ENCODE results near the gene HLA-B. TPM values are rescaled to one million over a fixed set of nuclear protein-coding genes. Genes with fewer than 3 reads are reported as not detected.

Gene HLA-B
- total RNA-seq, 4 donors from 2014 or later, result 570 to 933 (median 787) TPM

- no peak for DNase-seq (ENCODE audit: low spot score in 2 of 2)
- Histone ChIP-seq H3K4me1 (peaks cover 0 to 11% (median 0%) of the 10 kb centered on the region in 4 donors), H3K9me3 (no peaks in the 10 kb centered on the region), H3K36me3 (peaks cover 0 to 7% (median 6%) of the 10 kb centered on the region in 3 donors), H3K27me3 (peaks cover 0 to 11% of the 10 kb centered on the region in 2 donors), H3K4me3 (no peak overlapping the region), H3K27ac (no peak overlapping the region)
- no peak for TF ChIP-seq POLR2A (IDR thresholded peaks at IDR 0.05)
- TF ChIP-seq, protein P1, sequence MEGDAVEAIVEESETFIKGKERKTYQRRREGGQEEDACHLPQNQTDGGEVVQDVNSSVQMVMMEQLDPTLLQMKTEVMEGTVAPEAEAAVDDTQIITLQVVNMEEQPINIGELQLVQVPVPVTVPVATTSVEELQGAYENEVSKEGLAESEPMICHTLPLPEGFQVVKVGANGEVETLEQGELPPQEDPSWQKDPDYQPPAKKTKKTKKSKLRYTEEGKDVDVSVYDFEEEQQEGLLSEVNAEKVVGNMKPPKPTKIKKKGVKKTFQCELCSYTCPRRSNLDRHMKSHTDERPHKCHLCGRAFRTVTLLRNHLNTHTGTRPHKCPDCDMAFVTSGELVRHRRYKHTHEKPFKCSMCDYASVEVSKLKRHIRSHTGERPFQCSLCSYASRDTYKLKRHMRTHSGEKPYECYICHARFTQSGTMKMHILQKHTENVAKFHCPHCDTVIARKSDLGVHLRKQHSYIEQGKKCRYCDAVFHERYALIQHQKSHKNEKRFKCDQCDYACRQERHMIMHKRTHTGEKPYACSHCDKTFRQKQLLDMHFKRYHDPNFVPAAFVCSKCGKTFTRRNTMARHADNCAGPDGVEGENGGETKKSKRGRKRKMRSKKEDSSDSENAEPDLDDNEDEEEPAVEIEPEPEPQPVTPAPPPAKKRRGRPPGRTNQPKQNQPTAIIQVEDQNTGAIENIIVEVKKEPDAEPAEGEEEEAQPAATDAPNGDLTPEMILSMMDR (IDR thresholded peaks at IDR 0.05), result no peak
- TF ChIP-seq EP300 (IDR thresholded peaks at IDR 0.05), result no peak
- 49 to 64% methylated on average over 1 of the region's 1 CpG for WGBS, 2 donors
Measured at GRCh38 chr6:31359581-31359980, 2.6 kb upstream of the HLA-B start.

DNA sequence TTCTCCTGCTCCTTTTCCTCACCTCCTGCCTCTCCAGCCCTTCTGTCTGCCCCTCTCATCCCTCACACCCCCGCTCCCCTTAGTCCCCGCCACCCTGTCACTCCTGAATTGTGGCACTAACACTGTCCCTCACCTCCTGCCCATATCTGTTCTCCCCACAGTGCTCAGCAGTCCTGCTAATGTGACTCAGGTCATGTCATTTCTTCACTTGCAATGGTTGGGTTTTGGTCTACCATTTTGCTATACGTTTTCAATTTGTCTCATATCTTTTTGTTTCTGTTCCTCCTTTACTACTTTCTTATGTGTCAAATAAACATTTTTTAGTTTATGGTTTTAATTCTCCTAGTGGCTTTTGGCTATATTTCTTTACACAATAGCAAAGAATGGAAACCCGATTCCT is 1.3 kb upstream of the HLA-B start:
- TF ChIP-seq EP300 (IDR thresholded peaks at IDR 0.05) (no peak), POLR2A (IDR thresholded peaks at IDR 0.05) (no peak)
- TF ChIP-seq, protein P1 (IDR thresholded peaks at IDR 0.05), result no peak
- H3K27ac ChIP-seq, result peak overlapping the region in 1 of 4 donors; percentile 98
- H3K9me3 ChIP-seq, result no peaks in the 10 kb centered on the region
- peaks cover 0 to 15% (median 8%) of the 10 kb centered on the region in 3 donors for H3K36me3 ChIP-seq
- H3K27me3 ChIP-seq, result peaks cover 0 to 6% of the 10 kb centered on the region in 2 donors
- WGBS, 2 donors, result 58 to 64% methylated on average over 4 of the region's 4 CpGs
- H3K4me3 ChIP-seq, result no peak overlapping the region
- peaks cover 0 to 15% (median 0%) of the 10 kb centered on the region in 4 donors for H3K4me1 ChIP-seq
- no peak for DNase-seq (ENCODE audit: low spot score in 2 of 2)

DNA sequence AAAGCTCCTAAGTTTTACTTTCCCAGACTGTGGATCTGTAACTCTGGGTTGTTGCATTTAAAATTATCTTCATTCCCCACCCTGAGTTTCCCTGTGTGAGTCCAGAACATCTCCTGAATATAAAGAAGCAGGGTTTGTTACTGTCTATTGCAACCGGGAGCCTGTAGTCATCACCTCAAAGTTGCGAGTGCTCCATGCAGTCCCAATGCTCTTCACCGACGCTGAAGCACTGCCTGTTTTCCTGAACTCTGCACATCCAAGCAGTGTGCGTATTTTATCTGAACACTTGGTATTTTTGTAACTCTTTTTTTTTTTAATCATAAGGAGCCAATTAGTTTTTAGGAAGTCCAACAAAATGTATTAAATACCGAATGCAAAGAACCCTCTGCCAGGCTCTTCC is 907 bp upstream of the HLA-B start:
- Histone ChIP-seq H3K27ac (peak overlapping the region in 2 of 4 donors; percentile 91 to 98), H3K4me3 (peak overlapping the region in 1 of 4 donors; percentile 90)
- WGBS, 2 donors, result 28 to 29% methylated on average over 6 of the region's 6 CpGs

GRCh38 chr6:31356216-31356945 is 598 bp downstream of the HLA-B start:
- DNase-seq (ENCODE audit: low spot score in 2 of 2), result peak in 1 of 2 donors; percentile 24
- TF ChIP-seq POLR2A (IDR thresholded peaks at IDR 0.05) (no peak), EP300 (IDR thresholded peaks at IDR 0.05) (peak in 1 of 2 donors; percentile 19)
- TF ChIP-seq, protein P1 (IDR thresholded peaks at IDR 0.05), result no peak
- Histone ChIP-seq H3K9me3 (no peaks in the 10 kb centered on the region), H3K27ac (peak overlapping the region in 3 of 4 donors; percentile 87 to 98 (median 91)), H3K4me1 (peaks cover 0 to 15% (median 0%) of the 10 kb centered on the region in 4 donors), H3K36me3 (peaks cover 0 to 18% (median 8%) of the 10 kb centered on the region in 3 donors), H3K27me3 (no peaks in the 10 kb centered on the region), H3K4me3 (peak overlapping the region; percentile 47 to 90 (median 70))
- 2% methylated on average over 26 to 64 of the region's 83 CpGs for WGBS, 2 donors

More for the DNA sequence above, 907 bp upstream of the HLA-B start:
- no peak for DNase-seq (ENCODE audit: low spot score in 2 of 2)
- Histone ChIP-seq H3K27me3 (peaks cover 0 to 4% of the 10 kb centered on the region in 2 donors), H3K4me1 (peaks cover 0 to 15% (median 0%) of the 10 kb centered on the region in 4 donors), H3K36me3 (peaks cover 0 to 18% (median 8%) of the 10 kb centered on the region in 3 donors), H3K9me3 (no peaks in the 10 kb centered on the region)
- TF ChIP-seq EP300 (IDR thresholded peaks at IDR 0.05) (no peak), POLR2A (IDR thresholded peaks at IDR 0.05) (no peak)
- TF ChIP-seq, protein P1 (IDR thresholded peaks at IDR 0.05), result no peak

DNA sequence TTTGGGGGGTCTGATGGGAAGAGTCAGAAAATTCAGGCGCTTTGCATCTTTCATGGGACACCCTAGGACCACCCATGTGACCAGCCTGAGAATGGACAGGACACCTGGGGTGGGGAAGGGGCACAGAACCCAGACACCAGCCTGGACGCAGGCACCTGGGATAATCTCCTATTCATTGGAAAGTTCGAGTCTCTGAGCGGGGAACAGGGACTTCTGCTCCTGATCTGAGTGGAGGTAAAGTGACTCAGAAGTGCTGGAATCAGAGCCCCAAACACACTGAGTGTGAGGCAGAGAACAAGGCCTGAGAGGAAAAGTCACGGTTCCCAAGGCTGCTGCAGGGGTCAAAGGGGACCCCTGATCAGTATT is 1.4 kb downstream of the HLA-B start:
- peaks cover 0 to 18% (median 8%) of the 10 kb centered on the region in 3 donors for H3K36me3 ChIP-seq
- TF ChIP-seq EP300 (IDR thresholded peaks at IDR 0.05), result no peak
- TF ChIP-seq, protein P1 (IDR thresholded peaks at IDR 0.05), result no peak
- no peaks in the 10 kb centered on the region for H3K9me3 ChIP-seq
- DNase-seq (ENCODE audit: low spot score in 2 of 2), result no peak
- H3K27me3 ChIP-seq, result no peaks in the 10 kb centered on the region
- H3K4me1 ChIP-seq, result peaks cover 0 to 15% (median 0%) of the 10 kb centered on the region in 4 donors
- H3K27ac ChIP-seq, result peak overlapping the region in 1 of 4 donors; percentile 12
- WGBS, 2 donors, result 58 to 65% methylated on average over 5 of the region's 5 CpGs
- H3K4me3 ChIP-seq, result peak overlapping the region; percentile 0 to 90 (median 40)
